ENCODE measurements around the gene P2RY11.

- no peak for TF ChIP-seq CTCF (conservative IDR thresholded peaks at IDR 0.05)
- no peak for TF ChIP-seq ZFX (IDR thresholded peaks at IDR 0.05)
Observed at GRCh38 chr19:10100163-10100785, 11.2 kb upstream of the P2RY11 start.

Measured in C4-2B (cell line).